Activated naive CD4-positive, alpha-beta T cell treated with Interleukin-2 at 50 U/mL for 16 hours (primary cell): ENCODE measurements around the gene ARHGEF26.
A peak's percentile ranks its signal among the peaks of the same experiment; 100 is the strongest.

Source experiments
- DNase-seq: peaks from one replicate; pipeline ENCODE4 v3.0.0-alpha.2; 2020

The ARHGEF26 gene

DNA sequence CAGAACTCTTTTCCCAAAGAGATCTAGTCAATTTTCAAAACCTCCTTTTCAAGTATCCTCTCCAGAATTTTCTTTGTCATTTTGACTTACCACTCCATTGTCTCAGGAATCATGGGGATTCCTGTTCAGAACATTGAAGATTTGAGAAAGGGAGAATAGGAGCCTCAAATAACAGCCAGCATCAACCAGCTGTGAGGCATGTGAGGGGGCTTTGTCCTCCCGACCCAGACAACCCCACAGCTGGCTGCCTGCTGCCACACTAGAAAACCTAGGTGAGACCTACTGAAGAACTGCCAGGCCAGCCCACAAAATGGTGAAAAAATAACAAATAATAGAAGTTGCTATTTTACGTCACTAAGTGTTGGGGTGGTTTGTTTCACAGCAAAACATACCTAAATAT, 5.9 kb upstream of the ARHGEF26 start:
- no peak for DNase-seq

DNA sequence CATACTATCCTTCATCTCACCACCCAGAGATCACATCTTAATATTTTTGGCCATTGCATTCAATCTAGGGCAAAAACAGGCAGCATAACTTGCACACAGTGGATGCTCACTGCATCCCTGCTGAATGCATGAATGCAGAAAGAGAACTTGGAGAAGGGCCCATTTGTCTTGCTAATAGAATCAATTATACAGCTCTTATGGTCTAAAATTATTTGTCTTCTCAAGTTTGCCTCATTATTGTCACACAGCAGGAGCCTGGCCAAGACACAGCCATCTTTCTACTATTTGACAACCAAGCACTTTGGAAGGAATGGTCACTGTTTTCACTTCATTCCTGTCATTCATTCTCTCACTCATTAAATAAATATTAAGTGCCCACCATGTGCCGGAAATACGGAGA, 1.2 kb upstream of the ARHGEF26 start:
- no peak for DNase-seq

DNA sequence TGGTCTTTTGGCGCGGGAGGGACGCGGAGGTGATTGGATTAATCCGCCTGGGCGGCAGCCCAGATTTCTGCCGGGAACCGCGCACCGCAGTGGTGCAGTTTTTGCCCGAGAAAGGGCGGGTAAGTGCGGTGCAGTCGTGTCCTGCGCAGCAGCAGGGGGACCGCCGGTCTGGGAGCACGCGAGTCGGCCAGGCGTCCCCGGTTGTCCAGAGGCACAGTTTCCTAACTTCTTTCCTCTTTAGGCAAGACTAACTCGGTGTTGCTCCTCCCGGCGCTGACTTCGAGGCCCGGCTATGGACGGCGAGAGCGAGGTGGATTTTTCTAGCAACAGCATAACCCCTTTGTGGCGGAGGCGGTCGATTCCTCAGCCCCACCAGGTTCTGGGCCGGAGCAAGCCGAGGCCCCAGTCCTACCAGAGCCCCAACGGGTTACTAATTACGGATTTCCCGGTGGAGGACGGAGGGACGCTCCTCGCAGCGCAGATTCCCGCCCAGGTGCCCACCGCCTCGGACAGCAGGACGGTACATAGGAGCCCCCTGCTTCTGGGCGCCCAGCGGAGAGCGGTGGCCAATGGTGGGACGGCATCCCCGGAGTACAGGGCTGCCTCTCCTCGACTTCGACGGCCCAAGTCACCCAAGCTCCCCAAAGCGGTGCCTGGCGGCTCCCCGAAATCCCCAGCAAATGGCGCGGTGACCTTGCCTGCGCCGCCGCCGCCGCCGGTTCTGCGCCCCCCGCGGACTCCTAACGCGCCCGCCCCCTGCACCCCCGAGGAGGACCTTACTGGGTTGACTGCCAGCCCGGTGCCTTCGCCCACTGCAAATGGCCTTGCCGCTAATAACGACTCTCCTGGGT, 736 bp downstream of the ARHGEF26 start:
- peak; percentile 4 for DNase-seq

DNA sequence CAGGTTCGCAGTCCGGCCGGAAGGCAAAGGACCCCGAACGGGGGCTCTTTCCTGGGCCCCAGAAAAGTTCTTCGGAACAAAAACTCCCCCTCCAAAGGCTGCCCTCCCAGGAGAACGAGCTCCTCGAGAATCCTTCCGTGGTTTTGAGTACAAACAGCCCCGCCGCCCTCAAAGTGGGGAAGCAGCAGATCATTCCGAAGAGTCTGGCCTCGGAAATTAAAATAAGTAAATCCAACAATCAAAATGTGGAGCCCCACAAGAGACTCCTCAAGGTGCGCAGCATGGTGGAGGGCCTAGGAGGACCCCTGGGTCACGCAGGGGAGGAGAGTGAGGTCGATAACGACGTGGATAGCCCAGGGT, 1.3 kb downstream of the ARHGEF26 start:
- no peak for DNase-seq

DNA sequence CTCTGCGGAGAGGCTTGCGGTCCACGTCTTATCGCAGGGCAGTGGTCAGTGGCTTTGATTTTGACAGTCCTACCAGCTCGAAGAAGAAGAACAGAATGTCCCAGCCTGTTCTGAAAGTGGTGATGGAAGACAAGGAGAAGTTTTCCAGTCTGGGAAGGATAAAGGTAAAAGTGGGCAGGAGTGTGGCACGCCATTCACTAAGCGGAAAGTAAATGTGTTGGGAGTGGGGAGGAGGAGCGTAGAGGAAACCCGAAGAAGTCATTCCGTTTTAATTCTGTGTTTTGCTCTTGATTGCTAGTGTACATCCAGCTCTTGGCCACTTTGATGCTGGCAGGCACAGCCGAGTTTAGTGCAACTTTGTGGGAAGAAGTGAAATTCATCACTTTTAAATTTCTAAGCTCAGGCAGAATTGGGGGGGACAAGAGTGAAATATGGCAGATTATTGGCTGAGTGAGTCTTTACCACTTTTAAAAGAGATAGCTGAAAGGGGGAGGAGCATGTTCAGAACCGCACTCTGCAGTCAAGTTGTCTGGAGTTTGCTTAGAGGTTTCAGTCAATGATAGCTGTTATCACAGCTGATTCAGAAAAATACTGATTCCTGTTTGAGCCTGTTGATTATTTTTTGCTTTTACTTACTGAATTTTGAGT, 1.8 kb downstream of the ARHGEF26 start:
- no peak for DNase-seq

DNA sequence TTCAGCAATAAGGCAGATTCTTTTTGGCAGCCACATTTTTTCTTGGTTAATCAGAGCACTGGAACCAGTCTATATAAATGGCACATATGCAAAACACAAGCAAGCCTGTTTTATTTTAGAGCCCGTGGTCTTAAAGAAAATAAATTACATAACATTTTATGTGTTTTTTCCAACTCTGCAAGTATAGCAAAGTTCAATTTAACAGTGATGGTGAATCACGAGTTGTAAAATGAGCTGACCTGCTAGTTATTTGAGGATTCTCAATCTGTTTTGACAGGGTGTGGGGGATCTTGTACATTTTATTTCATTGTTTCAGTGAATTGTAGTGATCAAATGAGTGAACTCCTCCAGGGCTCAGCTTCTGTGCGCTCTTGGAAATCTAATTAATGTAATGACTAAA, 2.7 kb downstream of the ARHGEF26 start:
- DNase-seq = no peak

DNA sequence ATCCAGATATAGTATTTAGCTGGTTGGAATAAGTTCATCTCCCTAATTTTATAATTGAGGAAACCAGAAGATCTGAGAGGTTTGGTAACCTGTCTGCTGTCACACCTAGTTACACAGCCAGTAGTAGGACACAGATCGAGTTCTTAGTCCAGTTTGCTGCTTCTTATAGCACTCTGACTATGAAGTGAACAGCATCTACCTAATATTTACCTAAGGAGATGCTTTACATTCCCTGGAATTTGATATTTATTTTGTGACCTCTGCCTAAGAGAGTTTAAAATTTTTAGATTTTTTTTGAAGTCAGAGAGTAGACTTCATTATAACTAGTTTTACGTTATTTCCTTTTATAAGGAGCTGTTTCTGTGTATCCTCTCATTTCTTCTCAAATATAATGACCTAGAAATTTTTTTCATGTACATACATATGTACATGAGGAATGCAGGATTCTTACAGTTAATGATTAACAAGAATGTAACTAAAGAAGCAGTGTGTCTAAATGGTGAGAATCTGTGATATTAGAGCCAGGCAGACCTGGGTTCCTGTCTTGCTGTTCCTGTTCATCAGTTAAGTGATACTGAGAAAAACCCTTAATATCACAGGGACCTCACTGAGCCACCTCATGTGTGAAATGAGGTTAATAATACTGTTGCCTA, 4.3 kb downstream of the ARHGEF26 start:
- no peak for DNase-seq

DNA sequence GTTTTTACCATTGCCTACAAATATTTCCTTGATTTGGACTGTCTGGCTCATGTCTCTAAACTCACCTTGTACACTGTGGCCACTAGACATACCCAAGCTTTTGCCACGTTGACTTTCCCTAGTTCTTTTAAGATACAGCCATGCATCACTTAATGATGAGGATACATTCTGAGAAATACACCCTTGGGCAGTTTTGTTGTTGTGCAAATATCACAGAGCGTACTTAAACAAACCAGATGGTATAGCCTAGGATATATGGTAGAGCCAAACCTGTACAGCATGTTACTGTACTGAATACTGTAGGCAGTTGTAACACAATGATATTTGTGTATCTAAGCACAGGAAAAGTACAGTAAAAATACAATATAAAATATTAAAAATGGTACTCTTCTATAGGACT, 5.5 kb downstream of the ARHGEF26 start:
- no peak for DNase-seq

DNA sequence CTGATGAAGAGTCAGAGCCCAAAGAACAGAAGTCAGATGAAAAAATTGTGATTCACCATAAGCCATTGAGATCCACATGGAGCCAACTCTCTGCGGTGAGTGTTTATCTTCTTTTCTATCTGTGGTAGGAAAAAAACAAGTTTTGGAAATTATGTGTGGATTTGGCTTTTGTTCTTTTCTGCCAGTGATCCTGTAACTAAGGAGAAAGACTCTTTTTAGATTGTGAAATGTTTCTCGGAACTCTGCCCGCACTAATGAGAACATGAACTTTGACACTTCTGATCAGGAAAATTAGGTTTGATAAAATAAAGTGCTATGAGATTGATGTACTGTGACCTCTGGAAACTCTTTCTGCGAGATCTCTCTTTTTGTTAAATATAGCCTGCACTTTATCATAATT, 8.4 kb downstream of the ARHGEF26 start:
- no peak for DNase-seq

DNA sequence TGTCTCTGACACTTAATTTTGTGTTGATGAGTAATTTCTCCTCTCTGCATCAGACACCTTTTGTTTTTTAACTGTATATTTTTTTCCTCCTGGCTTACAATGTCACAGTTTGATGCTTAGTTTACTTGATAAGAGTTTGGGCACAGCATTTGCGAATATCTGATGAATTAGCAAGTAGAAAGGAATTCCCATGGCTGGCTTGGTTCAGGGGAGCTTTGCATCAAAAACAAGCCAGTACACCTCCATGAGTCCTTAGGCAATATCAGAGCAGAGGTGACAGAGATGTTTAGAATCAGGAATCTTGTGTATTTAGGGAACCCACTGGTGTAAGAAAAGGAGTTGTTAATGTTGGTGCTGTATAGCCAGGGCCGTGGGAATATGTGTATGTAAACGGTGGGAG, 9.3 kb downstream of the ARHGEF26 start:
- no peak for DNase-seq

DNA sequence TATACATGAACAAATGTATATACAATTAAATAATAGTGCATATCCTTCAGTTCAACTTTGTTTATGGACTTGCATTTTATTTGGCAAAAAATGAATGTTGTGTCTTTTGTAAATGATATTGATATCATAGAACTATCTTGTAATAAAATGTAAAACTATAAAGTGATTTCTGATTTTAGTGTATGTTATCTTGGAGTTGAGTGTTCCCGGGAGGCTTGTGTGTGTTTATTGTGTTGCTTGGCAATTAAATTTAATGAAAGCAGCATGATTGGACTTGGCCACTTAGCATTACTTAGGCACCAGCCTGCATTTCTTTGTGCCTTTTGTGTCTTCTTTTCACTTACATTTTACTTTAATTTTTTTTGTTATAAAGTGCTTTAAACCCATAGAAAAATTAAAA, 10.6 kb downstream of the ARHGEF26 start:
- DNase-seq = no peak

DNA sequence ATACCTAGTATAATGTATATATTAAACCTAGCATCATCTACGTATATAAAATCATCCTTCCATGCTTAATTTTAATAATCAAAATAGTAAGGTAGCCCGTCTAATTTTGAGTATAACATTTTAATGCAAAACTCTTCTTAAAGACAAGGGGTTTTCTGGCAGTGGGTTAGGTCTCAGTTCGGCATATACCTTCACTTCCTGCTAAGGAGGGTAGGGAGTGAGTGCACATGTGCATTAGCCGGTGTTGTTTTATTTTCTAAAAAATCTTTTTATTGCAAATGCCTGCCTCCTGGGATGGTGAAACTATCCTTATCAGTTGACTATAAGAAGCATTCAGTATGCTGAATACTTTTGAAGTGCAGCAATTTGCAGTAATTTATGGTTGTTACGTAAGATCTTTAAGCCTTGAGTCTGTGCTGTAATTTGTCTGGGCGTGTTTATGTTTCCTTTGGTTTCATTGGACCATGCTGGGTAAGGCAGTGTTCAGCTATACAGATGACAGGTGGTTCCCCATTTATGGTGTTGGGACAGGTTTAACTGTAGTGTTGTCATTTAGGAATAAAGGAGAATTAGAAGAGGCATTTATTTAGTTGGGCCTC, 11.7 kb downstream of the ARHGEF26 start:
- DNase-seq = no peak

DNA sequence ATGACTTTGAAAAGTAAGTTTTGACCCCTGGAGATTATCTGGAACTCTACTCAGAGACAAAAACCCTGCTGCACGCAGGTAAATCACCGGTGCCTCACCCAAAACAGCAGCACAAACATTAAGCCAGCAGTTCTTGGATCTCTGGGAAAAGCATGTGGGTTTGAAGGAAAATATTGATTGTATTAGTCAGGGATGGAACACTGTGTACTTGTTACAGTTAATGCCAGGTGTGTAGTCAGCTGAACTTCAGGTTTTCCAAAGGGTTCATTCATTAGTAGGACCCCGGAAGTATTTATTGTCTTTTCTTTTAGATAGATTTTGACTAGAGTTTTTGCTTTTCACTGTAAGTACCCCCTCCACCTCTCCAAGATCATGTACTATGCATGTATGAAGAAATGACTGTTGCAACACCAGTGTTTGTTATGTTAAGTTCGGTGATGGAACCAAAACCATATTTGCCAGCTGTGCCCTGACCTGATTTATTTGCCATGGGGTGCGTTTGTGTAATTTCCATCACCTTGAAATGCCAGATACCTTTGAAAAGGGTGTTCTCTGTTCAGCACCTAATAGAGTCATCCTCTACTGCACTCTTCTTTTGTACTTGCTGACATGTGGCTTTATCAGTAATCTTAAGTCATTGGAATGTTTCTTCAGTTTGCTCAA, 14.5 kb downstream of the ARHGEF26 start:
- no peak for DNase-seq

DNA sequence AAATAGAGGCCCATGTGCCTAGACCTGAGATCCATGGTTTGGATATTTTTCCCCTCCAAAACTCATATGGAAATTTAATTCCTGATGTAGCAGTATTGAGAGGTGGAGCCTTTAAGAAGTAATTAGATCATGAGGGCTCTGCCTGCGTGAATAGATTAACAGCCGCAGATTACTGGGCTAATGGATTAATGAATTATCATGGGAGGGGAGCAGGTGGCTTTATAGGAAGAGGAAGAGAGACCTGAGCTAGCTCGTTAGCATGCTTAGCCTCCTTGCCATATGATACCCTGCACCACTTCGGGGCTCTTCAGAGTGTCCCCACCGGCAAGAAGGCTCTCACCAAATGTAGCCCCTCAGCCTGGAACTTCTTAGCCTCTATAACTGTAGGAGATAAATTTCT, 15.8 kb downstream of the ARHGEF26 start:
- no peak for DNase-seq

DNA sequence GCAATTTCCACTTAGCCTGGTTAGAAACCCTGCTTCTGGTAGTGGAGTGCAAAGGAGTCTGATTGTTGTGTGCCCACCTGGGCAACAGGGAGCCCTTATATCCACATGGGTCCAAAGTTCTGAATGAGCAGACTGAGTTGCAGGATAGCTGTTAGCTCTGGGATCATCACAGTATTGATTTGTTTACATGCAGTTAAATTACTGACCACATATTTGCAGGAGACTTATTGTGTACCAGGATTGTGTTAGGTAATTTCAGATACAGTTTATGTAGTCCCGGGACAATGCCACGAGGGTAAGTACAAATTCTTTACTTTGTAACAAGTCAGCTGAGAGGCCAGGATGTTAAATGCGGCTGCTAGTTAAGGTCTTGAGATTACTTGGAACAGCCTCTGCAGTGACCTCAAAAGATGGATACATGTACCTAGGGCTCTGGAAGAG, 18.8 kb downstream of the ARHGEF26 start:
- DNase-seq = no peak

DNA sequence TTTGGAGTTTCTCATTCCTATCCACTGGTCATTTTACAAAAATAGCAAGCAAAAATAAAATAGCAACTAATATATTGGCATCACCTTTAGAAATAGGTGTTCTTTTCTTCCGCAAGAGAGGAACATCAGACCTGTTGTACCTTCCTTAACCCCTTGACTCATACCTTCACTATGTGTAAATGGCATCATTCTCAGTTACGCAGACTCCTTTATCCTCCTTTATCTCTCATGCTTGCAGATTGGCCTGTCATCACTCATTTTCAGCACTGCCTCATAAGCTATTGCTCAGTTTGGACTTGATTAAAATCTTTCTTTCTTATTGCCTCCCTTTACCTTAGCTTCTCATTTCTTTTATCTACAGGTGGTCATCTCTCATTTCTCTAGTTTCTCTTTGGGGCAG, 21.4 kb downstream of the ARHGEF26 start:
- DNase-seq = no peak

DNA sequence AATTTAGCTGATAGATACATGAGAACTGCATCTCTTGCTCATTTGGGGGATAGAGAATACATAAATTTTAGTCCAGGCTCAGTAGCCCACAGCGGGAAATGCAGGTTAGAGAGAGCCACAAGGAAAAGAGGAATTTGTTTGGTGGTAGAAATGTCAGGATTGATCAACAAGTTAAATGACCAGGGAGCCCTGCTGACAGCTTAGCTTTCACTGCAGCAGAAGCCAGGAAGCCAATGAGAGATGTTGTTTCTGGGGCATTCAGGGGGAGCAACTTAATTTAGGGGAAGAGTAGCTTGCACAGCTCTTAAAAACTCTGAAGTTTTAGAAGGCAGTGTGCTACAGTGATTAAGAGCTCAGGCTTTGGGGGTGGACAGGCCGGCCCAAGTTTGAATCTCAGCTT, 22.7 kb downstream of the ARHGEF26 start:
- DNase-seq = no peak

DNA sequence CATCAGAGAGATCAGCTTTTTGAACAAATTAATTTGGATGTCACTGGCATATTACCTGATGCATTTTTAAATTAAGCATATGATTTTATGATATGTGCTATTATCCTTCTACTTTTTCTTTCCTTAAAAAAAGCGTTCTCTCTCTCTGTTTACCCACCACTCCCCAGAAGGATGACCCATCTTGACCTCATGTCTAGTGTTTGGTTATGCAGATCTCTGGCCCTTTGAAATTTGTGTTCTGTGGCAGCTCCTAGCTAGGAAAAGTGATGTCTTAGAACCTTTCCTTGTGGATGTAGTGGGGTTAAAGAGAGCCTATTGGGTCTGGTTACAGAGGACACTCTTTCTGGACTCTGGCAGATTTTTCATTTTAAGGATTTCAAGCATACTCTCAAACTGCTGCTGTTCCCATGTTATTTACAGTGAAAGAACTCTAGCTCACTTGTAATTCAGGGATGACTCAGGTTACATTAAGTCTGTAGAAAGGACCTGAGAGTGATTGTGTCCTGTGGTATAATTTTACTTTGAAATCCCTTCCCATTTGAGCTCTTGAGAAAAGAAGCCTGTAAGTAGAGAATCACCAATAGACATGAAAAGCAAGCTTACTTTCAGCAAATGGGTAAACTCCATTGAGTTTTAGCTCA, 23.8 kb downstream of the ARHGEF26 start:
- no peak for DNase-seq

DNA sequence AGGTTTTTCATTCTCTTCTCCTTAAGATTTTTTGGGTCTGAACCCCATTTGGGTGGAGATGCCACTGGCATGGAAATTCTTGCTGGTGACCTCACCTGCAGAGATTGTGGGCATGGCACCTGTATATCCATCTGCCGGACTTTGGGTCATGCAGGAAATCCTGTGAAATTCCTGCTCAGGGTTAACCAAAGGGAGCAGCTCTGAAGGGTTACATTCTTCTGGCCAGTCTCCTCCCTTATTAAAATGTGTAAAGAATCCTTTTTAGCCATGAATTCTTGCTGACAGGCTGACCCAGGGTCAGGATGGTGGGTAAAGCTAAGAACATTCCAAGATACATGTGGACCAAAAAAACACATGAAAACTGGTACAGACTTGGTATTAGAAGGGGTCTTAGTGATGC, 27.4 kb downstream of the ARHGEF26 start:
- no peak for DNase-seq

DNA sequence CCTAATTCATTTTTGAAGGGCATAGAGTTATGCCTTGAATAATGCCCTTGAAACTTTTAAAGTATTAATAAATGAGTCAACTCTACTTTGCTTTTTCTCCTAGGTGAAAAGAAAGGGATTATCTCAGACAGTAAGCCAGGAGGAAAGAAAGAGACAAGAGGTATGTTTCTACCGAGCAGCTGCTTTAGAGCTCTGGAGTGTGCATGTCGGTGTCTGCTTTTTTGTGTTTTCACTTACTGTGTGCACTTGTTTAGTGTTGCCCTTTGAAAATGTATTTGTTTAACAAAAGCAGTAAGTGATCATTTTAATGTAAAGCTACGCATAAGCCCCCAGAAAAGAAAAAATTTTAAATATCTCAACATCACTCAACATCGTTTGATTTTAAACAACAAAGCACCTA, 28.1 kb downstream of the ARHGEF26 start:
- no peak for DNase-seq

DNA sequence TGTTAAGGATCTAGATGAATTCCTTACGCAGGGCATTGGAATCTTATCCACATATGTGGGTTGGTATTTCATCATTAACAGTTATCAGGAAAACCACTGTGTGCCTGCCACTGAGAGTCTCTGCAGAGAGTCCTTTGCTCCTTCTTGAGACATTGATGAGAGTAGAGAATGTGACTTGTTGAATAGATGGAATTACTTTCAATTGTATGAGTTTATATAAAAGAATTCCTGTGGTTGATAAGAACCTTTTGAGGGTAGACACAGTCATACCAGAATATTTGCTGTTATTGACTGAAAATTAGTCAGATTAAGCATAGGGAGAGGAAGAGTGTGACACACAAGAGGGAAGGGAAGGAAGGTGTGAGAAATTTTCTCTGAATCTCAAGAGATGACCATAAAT, 30.8 kb downstream of the ARHGEF26 start:
- no peak for DNase-seq

DNA sequence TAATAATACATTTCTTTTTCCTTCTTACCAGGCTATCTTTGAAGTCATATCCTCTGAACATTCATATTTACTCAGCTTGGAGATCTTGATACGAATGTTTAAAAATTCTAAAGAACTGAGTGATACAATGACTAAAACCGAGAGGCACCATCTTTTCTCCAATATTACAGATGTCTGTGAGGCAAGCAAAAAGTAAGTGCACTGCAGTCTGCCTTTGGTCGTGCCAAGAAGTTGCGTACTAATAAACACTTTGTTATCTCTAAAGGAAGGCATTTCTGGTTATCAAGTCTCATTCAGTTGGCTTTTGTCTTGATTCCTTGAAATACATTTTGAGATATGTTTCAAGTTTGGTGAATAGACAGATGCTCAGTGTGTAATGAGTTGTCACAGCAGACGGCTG, 31.6 kb downstream of the ARHGEF26 start:
- DNase-seq = no peak

DNA sequence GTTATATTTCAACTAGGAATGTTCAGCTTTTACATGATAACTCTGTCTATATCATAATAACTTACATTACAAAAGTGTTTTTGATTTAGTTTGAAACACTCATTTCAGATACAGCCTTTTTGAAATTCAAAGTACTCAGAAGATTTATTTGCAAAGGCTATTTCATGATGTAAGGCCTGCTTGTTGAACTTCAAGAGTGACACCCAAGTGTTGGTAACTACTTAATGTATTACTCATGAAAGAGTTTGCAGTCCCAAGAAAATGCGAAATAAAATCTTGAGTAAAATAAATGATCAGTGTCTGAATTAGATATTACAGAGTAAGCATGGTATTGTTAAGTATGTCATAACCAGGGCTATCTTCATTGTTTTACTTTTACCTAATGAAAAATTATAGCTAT, 35.3 kb downstream of the ARHGEF26 start:
- DNase-seq = no peak
